Testis (tissue), 3 donors: Measurements from ENCODE around the gene RFX2. TPM values are rescaled to one million over a fixed set of nuclear protein-coding genes. Genes with fewer than 3 reads are reported as not detected.
A peak's percentile ranks its signal among the peaks of the same experiment; 100 is the strongest.
"Not testable (repeated sequence)": the region's sequence is repeated elsewhere in the genome, so short reads cannot be mapped to it uniquely, and the experiment has no call there.

ENCODE experiments used
- DNase-seq: peaks from one replicate; pipeline ENCODE4 v3.0.0-alpha.2; 2019
- H3K27ac ChIP-seq, 2 donors: fragments of 200-600 bp; sonication (generic); one replicate each; pipeline ENCODE4 v1.5.1; 2019
- H3K27me3 ChIP-seq: fragments of 200-600 bp; sonication (generic); one replicate; pipeline ENCODE4 v1.5.1; 2019
- H3K36me3 ChIP-seq: fragments of 200-600 bp; sonication (generic); one replicate; pipeline ENCODE4 v1.5.1; 2017; ENCODE audit warnings: low read depth; ENCODE audit errors: missing control alignments
- H3K4me1 ChIP-seq: fragments of 200-600 bp; sonication (generic); one replicate; pipeline ENCODE4 v1.5.1; 2019
- H3K4me3 ChIP-seq, 2 donors: fragments of 200-600 bp; sonication (generic); one replicate each; pipeline ENCODE4 v1.5.1; 2017 to 2019
- H3K9me3 ChIP-seq: fragments of 200-600 bp; sonication (generic); one replicate; pipeline ENCODE4 v1.5.1; 2017
- CTCF ChIP-seq, 3 experiments: fragments of 450-650 bp in 2 of 3; fragments of 200-600 bp in 1 of 3; sonication (generic) in 1 of 3; IDR thresholded peaks; one replicate each; pipeline ENCODE4 v1.5.1; 2016 to 2019; ENCODE audit warnings: antibody characterized with exemption in 3 of 3, mild to moderate bottlenecking in 2 of 3, moderate library complexity in 1 of 3
- POLR2A ChIP-seq: fragments of 450-650 bp; IDR thresholded peaks from one replicate; pipeline ENCODE4 v1.6.1; 2017; ENCODE audit warnings: antibody characterized with exemption, mild to moderate bottlenecking, moderate library complexity
- WGBS, 2 donors: methylation state at CpG; one replicate each; pipeline ENCODE4 v1.1.5; 2018; 5-methylcytosine and 5-hydroxymethylcytosine counted together
- intact Hi-C: fragments of 100-400 bp; cut with DNase I; formaldehyde crosslinking; loops from one replicate; pipeline ENCODE4 v1.15.1; 2023; ENCODE audit warnings: low total_unique reads
- polyA plus RNA-seq: library from polyadenylated mRNA; stranded (reverse); fragments of 350-450 nt; fragmentation: Illumina TruSeq; extraction: RNeasy Lipid Tissue Mini Kit (QIAGEN cat#74804); gene quantifications from one replicate; pipeline ENCODE4 v1.2.3, GENCODE V29; 2014; ENCODE audit warnings: low read depth, low replicate concordance; ENCODE audit not compliant: insufficient read depth
- total RNA-seq, 2 donors: library from RNA; depleted of rRNA; stranded (reverse); fragments of >200 nt; gene quantifications; one replicate each; pipeline ENCODE4 v1.2.3, GENCODE V29; 2016

Gene RFX2
- total and polyA plus RNA-seq, 3 donors from 2014 or later, result 92.9 to 197 (median 127) TPM

GRCh38 chr19:5987077-5987818, 123.1 kb downstream of the RFX2 start:
- no peaks in the 10 kb centered on the region for H3K36me3 ChIP-seq
- H3K4me3 ChIP-seq, result no peak overlapping the region
- intact Hi-C loops, result no loop called here
- H3K4me1 ChIP-seq, result peaks cover 31% of the 10 kb centered on the region
- no peaks in the 10 kb centered on the region for H3K27me3 ChIP-seq
- peak; percentile 86 for DNase-seq
- no peaks in the 10 kb centered on the region for H3K9me3 ChIP-seq
- TF ChIP-seq CTCF (IDR thresholded peaks at IDR 0.05), result peak; percentile 92 to 98 (median 96)
- TF ChIP-seq POLR2A, result no peak
- H3K27ac ChIP-seq, result no peak overlapping the region
- 38 to 41% methylated on average over 14 to 17 of the region's 17 CpGs for WGBS, 2 donors

- intact Hi-C loops, DNase-seq, H3K36me3 ChIP-seq, H3K27me3 ChIP-seq, H3K9me3 ChIP-seq, H3K4me3 ChIP-seq: not testable (repeated sequence)
- Histone ChIP-seq H3K27ac (peak overlapping the region; percentile 53 to 76), H3K4me1 (peaks cover 31% of the 10 kb centered on the region)
- 69 to 85% methylated on average over 5 of the region's 5 CpGs for WGBS, 2 donors
Measured at GRCh38 chr19:5985837-5986236, 124.5 kb downstream of the RFX2 start.

- Histone ChIP-seq H3K27me3 (no peaks in the 10 kb centered on the region), H3K27ac (peak overlapping the region; percentile 53 to 76), H3K4me3 (no peak overlapping the region), H3K36me3 (no peaks in the 10 kb centered on the region), H3K4me1 (peaks cover 31% of the 10 kb centered on the region), H3K9me3 (no peaks in the 10 kb centered on the region)
- peak; percentile 63 for DNase-seq
- intact Hi-C loops, result no loop called here
- TF ChIP-seq POLR2A (no peak), CTCF (IDR thresholded peaks at IDR 0.05) (no peak)
- 72 to 81% methylated on average over 11 to 12 of the region's 12 CpGs for WGBS, 2 donors
Measured at GRCh38 chr19:5985098-5985783, 125.1 kb downstream of the RFX2 start.

GRCh38 chr19:5984600-5984999, 125.7 kb downstream of the RFX2 start:
- 55 to 70% methylated on average over 4 of the region's 4 CpGs for WGBS, 2 donors
- intact Hi-C loops, result no loop called here
- Histone ChIP-seq H3K9me3 (no peaks in the 10 kb centered on the region), H3K36me3 (no peaks in the 10 kb centered on the region), H3K27ac (peak overlapping the region in 1 of 2 donors; percentile 76), H3K4me3 (no peak overlapping the region), H3K4me1 (peaks cover 31% of the 10 kb centered on the region), H3K27me3 (no peaks in the 10 kb centered on the region)
- DNase-seq, result no peak
- TF ChIP-seq CTCF (IDR thresholded peaks at IDR 0.05), result no peak
- TF ChIP-seq POLR2A, result no peak

GRCh38 chr19:5983367-5983955, 126.8 kb downstream of the RFX2 start:
- WGBS, 2 donors, result 64 to 76% methylated on average over 14 of the region's 14 CpGs
- intact Hi-C loops, result no loop called here
- Histone ChIP-seq H3K4me1 (peaks cover 37% of the 10 kb centered on the region), H3K27me3 (no peaks in the 10 kb centered on the region), H3K36me3 (no peaks in the 10 kb centered on the region), H3K9me3 (no peaks in the 10 kb centered on the region), H3K27ac (peak overlapping the region; percentile 14 to 53), H3K4me3 (no peak overlapping the region)
- TF ChIP-seq POLR2A (no peak), CTCF (IDR thresholded peaks at IDR 0.05) (no peak)
- no peak for DNase-seq
